Left renal cortex interstitium (tissue), 4 donors: Measurements from ENCODE around the gene CDK14. TPM values are rescaled to one million over a fixed set of nuclear protein-coding genes. Genes with fewer than 3 reads are reported as not detected.
"Not testable (repeated sequence)": the region's sequence is repeated elsewhere in the genome, so short reads cannot be mapped to it uniquely, and the experiment has no call there.

ENCODE experiments used
- DNase-seq, 4 donors: peaks; one replicate each; pipeline ENCODE4 v3.0.0-alpha.2; 2013; ENCODE audit warnings: low read depth in 4 of 4, low spot score in 2 of 4, missing footprints in 1 of 4
- polyA plus RNA-seq, 4 donors: library from polyadenylated mRNA; unstranded; fragments of 120-200 nt; gene quantifications; one replicate each; pipeline ENCODE4 v1.2.1, GENCODE V29; 2013; ENCODE audit not compliant: insufficient read length in 4 of 4

Gene CDK14
- polyA plus RNA-seq, 4 donors, result 29.4 to 32.5 (median 29.7) TPM

DNA sequence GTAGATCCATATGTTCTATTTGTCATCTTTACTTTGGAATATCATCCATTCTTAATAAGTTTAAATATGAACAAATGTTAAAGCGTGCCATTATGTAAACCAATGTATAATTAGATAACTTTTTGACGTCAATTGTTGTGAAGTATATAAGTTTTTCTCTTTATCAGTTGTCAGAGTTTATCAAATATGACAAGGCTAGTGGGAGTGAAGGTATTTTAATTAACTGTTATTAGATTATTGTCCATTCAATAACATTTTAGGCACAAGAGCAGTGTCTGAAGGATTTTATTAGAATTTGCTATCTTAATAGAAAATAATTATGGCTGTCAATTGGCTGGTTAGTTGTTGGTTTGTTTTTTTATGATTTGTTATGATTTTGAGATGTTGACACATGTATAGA lies 280.6 kb downstream of the CDK14 start:
- no peak for DNase-seq

DNA sequence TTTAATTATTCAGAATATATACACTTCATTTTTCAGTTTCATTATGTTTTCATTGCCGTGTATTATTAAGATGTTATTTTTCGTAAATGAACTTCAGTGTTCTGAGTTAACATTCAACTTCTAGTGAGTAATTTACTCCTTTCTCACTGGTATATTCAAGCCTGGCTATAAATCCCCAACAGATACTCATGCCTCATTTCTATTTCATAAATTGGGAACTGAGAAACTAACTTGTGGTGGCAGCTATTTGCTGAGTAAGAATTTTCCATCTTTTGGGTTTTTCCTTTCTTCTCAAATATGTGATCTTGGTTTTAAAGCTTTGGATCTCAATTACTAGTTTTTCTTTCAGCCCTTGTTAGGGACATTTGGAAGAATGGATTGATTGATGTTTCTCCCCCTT lies 281.1 kb downstream of the CDK14 start:
- DNase-seq, result no peak

DNA sequence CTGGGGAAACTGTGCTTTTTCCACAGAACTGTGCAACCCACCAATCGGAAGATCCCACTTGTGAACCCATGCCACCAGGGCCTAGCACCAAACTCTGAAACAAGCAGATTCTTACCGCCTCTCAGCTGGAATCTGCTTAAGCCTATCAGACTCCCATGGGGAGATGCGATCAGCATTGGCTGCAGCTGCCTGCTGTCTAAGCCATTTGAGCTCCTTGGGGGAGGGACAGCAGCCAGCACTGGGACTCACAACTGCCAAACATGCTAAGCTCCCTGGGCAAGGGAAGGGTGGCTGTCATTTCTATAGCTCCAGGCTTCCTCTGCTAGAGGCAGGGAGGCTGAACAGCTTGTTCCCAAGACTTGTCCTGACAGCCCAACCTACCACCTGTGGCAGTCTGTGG lies 283.8 kb downstream of the CDK14 start:
- no peak for DNase-seq

DNA sequence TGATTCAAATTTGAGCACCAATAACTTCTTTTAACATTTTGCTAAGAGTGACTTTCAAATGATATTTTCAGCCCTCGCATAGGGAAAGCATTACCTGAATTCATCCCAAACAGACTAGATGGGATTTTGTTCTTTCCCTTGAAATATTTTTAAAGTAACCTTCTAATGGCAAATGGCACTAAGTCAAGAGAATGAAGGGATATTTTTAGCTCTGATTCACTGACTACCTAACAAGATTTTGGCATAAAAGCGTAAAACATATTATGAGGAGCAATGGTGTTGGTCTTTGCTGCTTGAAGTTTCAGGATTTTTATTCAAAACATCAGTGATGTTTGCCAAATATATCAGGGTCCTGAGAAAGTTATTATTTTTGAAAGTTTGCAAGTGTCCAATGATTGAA lies 290.3 kb downstream of the CDK14 start:
- DNase-seq, result no peak

DNA sequence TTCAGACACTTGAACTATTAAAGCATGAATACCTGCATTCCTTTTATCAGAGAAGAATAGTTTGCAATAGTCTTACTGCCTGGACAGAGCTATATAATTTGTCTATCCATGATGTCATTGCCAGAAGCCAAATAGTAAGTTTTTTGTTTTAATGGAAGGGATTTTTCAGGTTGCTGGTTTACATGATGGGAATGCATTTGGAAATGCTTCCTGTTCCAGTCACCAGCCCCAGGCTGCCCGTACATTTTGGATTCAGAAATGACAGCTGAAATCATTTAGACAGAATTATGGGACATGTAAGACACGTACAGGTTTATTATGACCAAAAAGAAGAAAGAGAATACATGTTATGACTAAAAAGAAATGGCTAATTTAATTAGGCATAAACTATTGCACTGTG lies 293.1 kb downstream of the CDK14 start:
- no peak for DNase-seq

DNA sequence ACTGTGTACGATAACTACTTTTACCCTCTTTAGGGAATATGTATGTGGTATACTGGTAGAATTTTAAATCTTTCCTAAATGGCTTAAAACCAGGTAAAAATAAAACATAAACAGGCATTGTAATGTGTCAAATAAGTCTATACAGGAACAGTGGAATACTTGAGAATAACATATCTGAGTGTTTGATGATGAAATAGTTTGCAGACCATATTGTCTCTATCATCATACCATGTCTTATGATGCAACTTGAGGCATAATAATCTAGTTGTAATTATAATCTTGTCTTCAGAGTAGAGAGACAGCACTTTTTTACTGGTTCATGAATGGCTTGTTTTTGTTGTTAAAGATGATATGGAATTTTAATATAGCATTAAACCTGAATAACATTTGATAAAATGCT lies 293.5 kb downstream of the CDK14 start:
- no peak for DNase-seq

DNA sequence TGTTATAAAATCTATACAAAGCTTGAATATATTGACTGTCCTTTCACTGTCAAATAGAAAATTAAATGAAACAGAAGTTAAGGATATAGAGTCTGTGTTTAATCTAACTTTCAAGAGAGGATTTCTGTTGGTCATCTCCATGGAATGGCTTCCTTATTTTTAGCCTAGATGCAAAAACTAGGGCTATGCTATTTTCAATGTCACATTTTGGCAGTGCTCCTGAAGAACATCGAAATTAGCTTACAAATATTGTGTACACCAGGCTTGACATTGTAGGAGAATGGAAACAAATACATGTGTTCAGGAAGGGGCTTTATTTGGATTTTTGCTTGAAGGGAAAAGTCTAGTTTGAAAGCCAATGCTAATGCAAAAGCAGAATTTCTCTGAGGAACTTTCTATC lies 295.4 kb downstream of the CDK14 start:
- no peak for DNase-seq

DNA sequence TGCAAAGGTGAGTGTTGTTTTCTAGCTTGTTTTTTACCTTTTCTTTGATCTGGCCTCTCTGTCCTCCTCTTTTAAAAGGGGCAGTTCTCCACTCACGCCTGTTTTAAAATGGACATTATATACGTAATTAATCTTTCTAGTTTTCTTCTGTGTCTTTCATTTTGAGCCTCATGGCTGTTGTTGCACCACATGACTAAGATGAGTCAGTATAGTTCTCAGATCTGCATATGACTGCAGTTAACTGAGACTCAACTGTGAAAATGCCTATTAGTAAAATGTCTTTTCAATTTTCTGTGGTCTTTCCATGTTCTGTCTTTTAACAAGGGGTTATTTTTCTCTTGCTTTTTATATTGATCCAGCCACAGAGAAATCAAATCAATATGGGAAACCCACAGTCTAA lies 296.1 kb downstream of the CDK14 start:
- no peak for DNase-seq

DNA sequence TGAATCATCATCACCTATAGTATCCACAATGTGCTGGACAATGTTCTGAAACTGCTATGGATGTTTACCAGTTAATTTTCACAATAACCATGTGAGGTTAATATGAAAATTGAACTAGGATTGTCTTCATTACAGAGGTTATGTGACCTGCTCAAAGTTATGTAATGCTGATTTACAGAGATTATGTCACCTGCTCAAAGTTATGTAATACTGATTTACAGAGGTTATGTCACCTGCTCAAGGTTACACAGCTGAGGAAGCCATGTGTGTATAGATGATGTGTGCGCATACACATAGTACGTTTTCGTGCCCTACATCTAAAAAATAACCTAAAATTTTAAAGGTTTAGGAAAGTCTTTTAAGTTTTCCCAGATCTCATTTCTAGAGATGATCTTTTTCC lies 298.0 kb downstream of the CDK14 start:
- DNase-seq, result no peak

DNA sequence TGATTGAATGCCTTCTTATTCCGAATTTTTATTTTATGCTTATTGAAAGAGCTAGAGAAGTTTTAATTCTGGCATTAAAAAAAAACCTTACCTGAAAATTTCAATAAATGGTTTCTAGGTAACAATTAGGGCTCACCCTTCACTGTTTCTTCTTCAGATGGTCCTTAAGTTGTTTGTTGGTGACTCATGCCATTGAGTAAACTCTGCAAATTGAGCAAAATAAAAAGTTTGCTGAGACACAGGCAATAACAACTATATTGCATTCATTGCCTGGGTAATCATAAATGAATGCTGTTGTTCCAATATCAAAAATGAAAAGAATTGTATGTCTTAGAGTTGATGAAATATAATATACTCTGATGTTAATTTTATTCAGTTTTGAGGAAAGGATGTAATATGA lies 300.3 kb downstream of the CDK14 start:
- DNase-seq, result no peak

DNA sequence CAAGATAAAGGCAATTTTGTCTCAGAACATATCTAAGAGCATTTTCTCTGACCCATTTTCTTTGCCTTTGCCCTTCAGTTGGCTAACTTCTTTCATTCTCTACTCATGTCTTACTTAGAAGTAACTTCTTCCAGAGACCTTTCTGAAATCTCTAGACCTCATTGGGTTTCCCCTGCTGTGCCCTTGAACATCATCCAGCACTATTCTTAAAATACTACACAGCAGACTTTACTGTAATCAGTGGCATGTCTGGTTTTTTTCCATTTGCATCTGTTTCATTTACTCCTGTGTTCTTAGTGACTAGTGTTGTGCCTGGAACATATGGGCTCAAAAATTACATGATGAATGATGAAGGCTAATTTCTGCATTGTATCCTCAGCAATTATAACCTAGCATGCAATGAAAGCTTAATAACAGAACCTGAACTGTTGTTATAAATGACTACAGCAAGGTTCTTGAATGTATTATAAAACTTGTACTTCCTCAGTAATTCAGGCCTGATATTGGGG lies 301.9 kb downstream of the CDK14 start:
- no peak for DNase-seq

DNA sequence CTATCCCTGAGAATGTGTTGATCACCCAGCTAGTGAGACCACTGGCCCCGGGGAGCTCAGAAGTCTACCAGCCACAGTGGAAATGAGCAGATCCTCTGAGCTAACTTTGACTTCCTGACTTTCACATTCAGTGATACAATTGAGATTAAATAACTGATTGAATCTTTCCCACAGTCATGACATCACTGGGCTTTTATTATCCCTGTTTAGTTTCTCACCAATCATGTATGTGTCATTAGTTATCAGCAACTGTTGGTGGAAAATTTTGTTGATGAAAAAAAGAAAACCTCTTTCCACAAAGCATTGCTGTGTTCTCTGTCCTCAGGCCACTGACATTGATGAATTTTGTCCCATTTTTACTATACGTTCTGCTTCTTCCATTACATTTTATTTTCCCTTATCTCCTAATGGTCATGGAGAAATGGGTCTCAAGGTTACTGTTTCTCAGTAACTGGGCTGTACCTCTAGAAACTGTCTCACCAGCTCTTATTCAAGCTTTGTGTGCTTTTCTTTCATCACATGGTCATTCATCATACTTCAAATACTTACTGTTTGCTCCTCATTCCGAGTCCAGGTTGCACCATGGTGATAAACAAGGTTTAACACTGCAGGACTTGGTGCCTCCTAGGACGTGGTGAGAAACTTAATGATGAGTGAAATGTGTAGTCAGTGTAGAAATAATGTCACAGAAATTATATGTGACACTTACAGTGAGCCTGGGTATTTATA lies 304.7 kb downstream of the CDK14 start:
- DNase-seq, result no peak

DNA sequence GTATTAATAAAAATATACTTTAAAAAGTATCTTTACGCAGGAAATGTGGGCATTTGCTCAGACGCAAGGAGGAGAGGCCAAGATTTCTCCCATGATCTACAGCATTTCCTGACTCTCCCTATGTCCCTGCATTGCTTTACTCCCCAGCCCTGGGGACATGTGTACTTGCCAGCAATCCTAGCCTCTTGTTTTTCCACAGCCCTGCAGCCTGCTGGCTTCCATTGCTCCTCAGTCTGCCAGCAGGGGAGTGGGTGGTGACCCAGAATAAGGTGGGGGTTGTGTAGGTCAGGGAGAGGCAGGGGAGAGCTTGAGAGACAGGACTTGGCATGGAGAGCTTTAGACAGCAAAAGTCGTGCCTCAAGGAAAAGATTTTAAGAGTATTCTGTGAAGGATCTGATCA lies 307.7 kb downstream of the CDK14 start:
- no peak for DNase-seq

DNA sequence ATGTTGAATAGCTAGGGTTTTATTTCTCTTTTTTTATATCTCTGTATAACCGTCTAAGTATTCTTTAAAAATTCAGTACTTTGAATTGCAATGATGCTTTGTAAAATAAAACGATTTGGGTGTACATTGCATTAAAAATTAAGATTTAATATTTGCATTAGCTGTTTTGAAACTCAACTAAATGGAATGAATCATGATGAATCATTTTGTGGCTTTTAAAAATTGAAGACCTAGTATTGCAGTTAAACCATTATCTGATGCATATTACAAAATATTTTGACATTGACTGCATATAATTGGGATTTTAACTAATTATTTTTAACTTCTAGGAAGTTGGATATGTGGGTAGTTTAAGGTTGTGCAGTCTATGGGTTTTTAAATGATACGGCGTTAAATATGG lies 314.0 kb downstream of the CDK14 start:
- DNase-seq, result no peak

DNA sequence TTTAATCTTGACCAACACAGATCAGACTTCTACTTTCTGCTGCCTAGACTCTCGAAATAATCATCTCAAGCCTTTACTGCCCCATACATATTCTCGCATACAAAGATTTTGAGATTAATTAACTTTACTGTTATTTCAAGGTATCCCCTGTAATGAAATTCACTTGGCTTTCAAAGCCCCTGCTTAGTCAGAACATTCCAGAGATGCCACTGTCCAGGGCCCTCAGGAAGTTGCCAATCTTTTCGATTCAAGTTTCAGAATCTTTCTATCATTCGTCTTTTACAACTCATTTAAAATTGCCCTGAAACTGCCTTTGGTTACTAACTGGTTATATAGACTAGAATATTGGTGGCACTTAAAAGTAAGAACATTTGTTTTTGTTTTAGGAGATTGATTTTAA lies 320.2 kb downstream of the CDK14 start:
- DNase-seq, result no peak

DNA sequence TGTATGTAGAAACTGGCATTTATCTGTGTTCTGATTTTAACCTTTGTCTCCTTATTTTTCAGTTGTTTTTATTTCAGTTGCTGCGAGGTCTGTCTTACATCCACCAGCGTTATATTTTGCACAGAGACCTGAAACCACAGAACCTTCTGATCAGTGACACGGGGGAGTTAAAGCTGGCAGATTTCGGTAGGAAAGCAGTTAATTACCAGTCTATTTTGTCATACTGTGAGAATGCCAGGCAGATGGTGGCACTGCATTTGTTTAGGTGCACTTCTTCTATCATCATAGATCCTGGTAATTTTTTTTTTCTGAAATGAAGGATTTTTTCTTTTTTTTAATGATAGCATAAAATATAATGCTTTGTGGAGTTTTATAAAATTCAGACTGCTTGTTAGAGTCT lies 321.4 kb downstream of the CDK14 start:
- no peak for DNase-seq

DNA sequence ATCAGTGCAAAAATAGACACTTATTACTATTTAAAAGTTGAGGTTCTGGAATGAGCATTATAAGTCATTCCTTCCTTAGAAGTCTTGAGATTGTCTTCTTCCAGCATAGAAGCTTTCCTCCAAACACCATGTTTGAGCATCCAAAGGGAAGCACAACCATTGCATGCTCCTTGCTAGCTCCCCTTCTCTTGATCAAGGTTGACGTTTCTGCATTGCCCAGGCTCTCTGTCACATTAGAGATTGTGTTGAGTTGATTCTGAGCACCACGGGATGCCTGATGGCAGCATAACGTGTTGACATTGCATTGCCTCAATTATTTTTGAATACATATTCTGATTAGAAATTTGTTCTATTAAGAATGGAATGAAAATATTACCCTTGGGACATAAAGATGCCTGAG lies 322.2 kb downstream of the CDK14 start:
- DNase-seq, result no peak

DNA sequence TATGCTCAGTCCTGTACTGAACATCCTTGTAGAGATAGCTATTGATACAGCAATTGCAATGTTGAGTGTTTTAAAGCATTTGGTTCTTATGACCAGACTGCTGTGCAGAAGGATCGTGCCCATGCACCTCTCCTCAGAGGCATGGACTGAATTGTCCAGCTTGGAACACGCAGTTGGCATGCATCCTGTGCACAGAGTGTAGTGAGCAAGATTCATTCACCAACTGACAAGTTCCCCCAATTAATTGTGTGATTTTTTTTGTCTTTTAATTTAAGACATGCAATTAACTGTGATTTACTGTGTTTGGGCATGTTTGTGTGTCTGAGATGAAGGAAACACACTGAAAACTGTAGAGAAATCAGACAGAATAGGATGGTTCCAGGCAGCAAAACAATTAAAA lies 323.7 kb downstream of the CDK14 start:
- no peak for DNase-seq

DNA sequence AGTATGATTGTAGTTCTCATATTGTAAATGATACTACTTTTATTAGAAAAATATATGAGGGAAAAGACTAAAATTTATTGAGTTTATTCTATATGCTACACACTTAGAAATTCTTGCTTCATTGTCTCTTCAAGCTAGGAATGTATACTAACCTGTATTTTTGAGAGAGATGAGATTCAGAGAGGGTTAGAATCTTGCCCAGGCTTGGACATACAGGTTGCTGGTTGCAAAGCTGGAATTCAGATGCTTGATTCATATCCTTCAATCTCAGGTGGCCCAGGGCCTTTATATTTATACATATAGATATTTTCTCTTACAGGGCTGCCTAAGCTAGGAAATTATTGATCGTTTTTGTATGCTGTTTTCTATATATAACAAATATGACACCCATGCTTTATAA lies 324.2 kb downstream of the CDK14 start:
- DNase-seq, result no peak

DNA sequence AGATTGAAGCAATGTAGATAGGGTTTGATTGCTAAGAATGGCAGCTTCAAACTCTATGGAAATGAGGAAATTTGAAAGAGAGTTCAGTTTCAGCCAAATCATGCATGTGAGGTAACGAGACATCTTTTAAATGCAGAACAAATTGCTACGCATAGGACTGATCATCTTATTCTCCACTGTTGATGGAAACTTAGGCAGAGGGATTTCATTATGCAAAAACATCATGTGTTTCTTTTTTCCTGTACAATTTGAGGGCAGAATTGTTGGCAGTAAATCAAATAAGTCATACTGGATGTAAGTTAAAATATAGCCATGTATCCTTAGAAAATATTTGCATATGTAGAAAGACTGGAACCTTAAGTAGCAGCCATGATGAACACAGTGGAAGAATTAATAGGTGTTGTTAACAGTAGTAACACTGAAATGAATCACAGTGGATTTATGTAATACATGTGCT lies 327.4 kb downstream of the CDK14 start:
- no peak for DNase-seq

DNA sequence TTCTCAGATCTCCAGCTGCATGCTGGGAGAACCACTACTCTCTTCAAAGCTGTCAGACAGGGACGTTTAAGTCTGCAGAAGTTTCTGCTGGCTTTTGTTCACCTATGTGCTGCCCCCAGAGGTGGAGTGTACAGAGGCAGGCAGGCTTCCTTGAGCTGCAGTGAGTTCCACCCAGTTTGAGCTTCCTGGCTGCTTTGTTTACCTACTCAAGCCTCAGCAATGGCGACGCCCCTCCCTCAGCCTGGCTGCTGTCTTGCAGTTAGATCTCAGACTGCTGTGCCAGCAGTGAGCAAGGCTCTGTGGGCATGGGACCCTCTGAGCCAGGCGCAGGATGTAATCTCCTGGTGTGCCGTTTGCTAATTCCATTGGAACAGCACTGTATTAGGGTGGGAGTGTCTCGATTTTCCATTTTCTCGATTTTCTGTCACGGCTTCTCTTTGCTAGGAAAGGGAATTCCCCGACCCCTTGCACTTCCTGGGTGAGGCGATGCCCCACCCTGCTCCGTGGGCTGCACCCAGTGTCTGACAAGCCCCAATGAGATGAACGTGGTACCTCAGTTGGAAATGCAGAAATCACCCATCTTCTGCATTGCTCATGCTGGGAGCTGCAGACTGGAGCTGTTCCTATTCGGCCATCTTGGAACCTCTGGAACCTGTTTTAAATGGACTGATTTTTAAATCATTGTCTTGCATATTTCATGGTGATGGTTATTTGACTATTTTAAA lies 332.7 kb downstream of the CDK14 start:
- not testable (repeated sequence) for DNase-seq
